ENCODE results near the gene PAK1.
"Not testable (repeated sequence)": the region's sequence is repeated elsewhere in the genome, so short reads cannot be mapped to it uniquely, and the experiment has no call there.

The PAK1 gene

GRCh38 chr11:77400775-77401449 lies 73.0 kb downstream of the PAK1 start:
- DNase-seq, result no peak

- peak; percentile 60 for DNase-seq
These were observed 73.6 kb downstream of the PAK1 start for GRCh38 chr11:77400271-77400670.

GRCh38 chr11:77397631-77398030 lies 76.3 kb downstream of the PAK1 start:
- DNase-seq, result no peak

- DNase-seq, result no peak
These were observed 77.0 kb downstream of the PAK1 start for GRCh38 chr11:77396911-77397310.

- DNase-seq, result no peak
These were observed 77.6 kb downstream of the PAK1 start for GRCh38 chr11:77396305-77396704.

- DNase-seq, result no peak
These were observed 78.3 kb downstream of the PAK1 start for GRCh38 chr11:77395460-77396173.

GRCh38 chr11:77392842-77393241 lies 81.1 kb downstream of the PAK1 start:
- DNase-seq, result no peak

- no peak for DNase-seq
These were observed 86.2 kb downstream of the PAK1 start for GRCh38 chr11:77387701-77388100.

- no peak for DNase-seq
These were observed 87.7 kb downstream of the PAK1 start for GRCh38 chr11:77386178-77386577.

- DNase-seq, result not testable (repeated sequence)
These were observed 88.6 kb downstream of the PAK1 start for GRCh38 chr11:77385255-77385771.

- no peak for DNase-seq
These were observed 89.3 kb downstream of the PAK1 start for GRCh38 chr11:77384571-77384970.

GRCh38 chr11:77383349-77383748 lies 90.5 kb downstream of the PAK1 start:
- not testable (repeated sequence) for DNase-seq

GRCh38 chr11:77381729-77382665 lies 91.9 kb downstream of the PAK1 start:
- no peak for DNase-seq

GRCh38 chr11:77379934-77380333 lies 94.0 kb downstream of the PAK1 start:
- no peak for DNase-seq

- DNase-seq, result no peak
These were observed 94.6 kb downstream of the PAK1 start for GRCh38 chr11:77379253-77379652.

- DNase-seq, result no peak
These were observed 96.2 kb downstream of the PAK1 start for GRCh38 chr11:77377734-77378133.

- no peak for DNase-seq
These were observed 98.8 kb downstream of the PAK1 start for GRCh38 chr11:77375107-77375506.

GRCh38 chr11:77374611-77375031 lies 99.3 kb downstream of the PAK1 start:
- DNase-seq, result no peak

- no peak for DNase-seq
These were observed 99.8 kb downstream of the PAK1 start for GRCh38 chr11:77374108-77374507.

- no peak for DNase-seq
These were observed 101.2 kb downstream of the PAK1 start for GRCh38 chr11:77372726-77373125.

- no peak for DNase-seq
These were observed 102.2 kb downstream of the PAK1 start for GRCh38 chr11:77371646-77372045.

- no peak for DNase-seq
These were observed 103.7 kb downstream of the PAK1 start for GRCh38 chr11:77370217-77370616.

GRCh38 chr11:77361184-77361583 lies 112.7 kb downstream of the PAK1 start:
- no peak for DNase-seq

Measured in NCI-H1694 (cell line).